ENCODE measurements around the gene CHCHD1.

DNA sequence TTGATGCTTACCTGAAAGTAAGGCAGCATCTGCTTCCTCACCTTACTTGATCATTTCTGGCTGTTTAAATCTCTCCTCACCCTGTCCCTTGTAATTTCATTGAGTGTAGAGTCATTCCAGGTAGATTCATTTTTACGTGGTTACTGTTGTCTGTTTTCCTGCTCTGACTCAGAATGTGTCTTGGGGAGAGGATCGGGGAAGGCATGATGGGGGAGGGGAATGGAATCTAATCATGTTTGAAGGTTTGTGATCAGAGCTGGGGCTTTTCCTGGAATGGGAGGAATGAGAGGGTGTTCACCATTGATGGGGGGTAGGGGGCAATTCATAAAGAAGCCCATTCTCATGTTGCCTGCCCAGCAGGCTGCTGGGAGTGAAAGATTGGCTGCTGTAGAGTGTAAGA is 18.9 kb upstream of the CHCHD1 start:
- TF ChIP-seq, protein P1, sequence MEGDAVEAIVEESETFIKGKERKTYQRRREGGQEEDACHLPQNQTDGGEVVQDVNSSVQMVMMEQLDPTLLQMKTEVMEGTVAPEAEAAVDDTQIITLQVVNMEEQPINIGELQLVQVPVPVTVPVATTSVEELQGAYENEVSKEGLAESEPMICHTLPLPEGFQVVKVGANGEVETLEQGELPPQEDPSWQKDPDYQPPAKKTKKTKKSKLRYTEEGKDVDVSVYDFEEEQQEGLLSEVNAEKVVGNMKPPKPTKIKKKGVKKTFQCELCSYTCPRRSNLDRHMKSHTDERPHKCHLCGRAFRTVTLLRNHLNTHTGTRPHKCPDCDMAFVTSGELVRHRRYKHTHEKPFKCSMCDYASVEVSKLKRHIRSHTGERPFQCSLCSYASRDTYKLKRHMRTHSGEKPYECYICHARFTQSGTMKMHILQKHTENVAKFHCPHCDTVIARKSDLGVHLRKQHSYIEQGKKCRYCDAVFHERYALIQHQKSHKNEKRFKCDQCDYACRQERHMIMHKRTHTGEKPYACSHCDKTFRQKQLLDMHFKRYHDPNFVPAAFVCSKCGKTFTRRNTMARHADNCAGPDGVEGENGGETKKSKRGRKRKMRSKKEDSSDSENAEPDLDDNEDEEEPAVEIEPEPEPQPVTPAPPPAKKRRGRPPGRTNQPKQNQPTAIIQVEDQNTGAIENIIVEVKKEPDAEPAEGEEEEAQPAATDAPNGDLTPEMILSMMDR (IDR thresholded peaks at IDR 0.05; ENCODE audit: borderline replicate concordance, extremely low read depth, low read length, poor library complexity, severe bottlenecking) = no peak
- TF ChIP-seq EZH2 (IDR thresholded peaks at IDR 0.05; ENCODE audit: borderline replicate concordance, low read depth, low read length, severe bottlenecking) = no peak
